Measurements from ENCODE around the gene SUFU.
"Not testable (repeated sequence)": the region's sequence is repeated elsewhere in the genome, so short reads cannot be mapped to it uniquely, and the experiment has no call there.

Gene SUFU

DNA sequence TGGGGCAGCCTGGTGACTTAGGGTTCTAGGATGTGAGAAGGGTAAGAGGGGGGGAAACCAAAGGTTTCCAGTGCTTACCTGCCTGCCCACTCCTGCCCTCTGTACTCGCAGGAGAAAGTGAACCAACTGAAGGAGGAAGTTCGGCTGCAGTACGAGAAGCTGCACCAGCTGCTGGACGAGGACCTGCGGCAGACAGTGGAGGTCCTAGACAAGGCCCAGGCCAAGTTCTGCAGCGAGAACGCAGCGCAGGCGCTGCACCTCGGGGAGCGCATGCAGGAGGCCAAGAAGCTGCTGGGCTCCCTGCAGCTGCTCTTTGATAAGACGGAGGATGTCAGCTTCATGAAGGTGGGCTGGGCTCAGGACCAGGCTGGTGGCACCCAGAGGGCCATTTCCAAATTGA is 151.2 kb downstream of the SUFU start:
- DNase-seq, result no peak

DNA sequence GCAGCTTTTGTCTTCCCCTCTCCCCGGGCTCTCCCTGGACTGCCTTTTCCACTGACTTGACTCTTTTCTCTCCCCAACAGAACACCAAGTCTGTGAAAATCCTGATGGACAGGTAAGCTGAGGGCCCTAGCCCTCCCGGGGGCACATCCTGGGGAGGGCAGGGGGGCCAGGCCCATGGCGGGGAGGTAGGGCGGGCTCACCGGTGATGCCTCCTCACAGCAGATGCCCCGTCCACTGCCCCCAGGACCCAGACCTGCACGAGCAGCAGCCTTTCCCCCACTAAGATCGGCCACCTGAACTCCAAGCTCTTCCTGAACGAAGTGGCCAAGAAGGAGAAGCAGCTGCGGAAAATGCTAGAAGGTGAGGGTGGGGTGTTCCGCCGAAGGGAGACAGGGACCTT is 152.3 kb downstream of the SUFU start:
- DNase-seq, result no peak

DNA sequence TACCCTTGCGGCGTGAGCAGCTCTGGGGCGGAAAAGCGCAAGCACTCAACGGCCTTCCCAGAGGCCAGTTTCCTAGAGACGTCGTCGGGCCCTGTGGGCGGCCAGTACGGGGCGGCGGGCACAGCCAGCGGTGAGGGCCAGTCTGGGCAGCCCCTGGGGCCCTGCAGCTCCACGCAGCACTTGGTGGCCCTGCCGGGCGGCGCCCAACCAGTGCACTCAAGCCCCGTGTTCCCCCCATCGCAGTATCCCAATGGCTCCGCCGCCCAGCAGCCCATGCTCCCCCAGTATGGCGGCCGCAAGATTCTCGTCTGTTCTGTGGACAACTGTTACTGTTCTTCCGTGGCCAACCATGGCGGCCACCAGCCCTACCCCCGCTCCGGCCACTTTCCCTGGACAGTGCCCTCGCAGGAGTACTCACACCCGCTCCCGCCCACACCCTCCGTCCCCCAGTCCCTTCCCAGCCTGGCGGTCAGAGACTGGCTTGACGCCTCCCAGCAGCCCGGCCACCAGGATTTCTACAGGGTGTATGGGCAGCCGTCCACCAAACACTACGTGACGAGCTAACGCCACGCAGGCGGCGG is 153.1 kb downstream of the SUFU start:
- no peak for DNase-seq

DNA sequence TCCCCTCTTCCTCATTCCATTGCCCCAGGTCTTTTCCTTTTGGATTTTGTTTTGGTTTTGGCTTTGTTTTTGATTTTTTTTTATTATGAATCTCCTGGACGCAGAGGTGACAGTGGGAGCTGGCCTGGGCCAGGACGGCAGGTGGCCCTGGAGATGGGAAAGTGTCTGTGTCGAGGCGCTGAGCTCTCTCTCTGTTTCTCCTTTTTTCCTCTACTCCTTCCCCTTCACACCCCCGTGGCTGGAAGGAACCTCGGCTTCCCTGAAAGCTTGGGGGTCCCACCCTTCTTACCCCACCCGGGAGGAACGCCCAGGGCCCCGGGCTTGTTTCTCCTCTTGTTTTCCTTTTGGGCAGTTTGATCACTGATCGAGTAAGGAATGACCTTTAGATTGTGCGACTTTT is 153.7 kb downstream of the SUFU start:
- DNase-seq, result no peak

DNA sequence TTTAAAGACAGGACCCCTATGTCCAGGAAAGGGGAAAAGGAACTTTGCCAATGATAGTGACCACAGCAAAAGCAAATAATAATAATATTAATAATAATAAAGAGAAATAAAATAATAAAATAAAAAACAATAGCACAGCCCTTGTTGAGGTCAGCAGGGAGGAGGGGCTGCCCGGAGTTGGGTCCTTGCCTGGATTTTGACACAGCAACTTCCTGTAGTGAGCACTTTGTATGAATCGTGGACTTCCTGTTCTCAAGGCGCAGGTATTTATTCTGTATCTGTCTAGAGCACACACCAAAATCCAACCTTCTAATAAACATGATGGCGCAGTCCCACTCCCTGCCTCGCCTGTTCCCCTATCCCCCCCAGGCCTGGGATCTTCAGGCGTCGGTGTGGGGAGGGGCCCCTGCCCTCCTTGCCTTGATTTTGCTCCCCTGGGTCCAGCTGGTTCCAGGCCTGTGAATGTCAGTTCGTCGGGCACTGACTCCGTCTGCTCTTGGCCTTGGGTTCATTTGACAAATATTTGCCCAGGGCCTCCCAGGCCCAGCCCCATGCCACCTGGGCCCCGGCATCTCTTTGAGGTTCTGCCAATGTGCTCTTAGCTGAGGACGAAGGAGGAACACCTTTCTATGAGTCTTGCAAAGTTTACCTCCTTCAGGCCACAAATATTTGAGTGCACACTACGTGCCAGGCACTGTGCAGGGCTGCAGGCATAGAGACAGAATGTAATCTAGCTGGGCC is 154.4 kb downstream of the SUFU start:
- no peak for DNase-seq

DNA sequence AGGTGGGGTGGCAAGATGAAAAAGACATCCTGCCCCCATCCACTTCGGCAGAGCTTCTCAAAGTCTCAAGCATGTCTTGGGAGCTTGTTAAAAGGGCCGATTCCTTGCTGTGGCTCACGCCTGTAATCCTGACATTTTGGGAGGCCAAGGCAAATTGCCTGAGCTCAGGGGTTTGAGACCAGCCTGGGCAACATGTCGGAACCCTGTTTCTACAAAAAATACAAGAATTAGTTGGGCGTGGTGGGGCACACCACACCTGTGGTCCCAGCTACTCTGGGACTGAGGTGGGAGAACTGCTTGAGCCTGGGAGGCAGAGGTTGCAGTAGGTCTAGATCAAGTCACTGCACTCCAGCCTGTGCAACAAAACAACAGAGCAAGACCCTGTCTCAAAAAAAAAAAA is 155.0 kb downstream of the SUFU start:
- DNase-seq, result no peak

DNA sequence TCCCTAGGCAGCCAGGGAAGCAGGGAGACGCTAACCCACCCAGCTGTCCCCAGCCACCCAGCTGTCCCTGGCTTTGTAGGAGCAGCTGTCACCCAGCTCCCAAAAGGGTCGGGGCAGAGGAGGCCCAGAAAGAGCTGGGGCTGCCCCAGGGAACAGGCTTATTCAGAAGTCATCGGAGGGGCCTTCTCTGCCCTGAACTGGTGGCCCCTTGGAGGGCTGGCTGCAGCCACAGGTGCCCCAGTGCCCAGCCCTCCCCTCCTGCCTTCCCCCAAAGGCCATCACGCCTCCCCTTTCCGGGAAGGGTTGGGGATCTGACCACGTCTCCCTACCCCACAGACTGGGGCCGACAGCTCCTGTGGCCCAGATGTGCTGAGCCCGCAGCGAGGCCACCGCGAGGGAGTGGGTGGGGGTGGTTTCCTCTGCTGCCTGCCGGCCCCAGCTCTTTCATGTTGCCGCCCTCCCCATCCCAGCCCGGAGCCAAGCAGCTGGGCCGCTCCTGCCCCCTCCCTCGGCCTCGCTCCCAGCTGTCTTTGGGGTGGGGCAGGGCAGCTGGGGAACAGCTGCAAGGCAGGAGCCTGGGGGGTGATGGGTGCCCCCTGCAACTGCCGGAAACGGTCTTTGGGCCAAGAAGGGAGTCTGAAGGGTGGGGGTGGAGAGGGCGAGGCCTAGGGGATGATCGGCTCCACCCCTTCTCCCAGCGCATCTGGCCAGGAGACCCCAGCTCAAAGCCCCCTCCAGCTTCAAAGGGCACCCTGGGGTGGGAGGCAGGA is 157.3 kb downstream of the SUFU start:
- peak; percentile 12 for DNase-seq

DNA sequence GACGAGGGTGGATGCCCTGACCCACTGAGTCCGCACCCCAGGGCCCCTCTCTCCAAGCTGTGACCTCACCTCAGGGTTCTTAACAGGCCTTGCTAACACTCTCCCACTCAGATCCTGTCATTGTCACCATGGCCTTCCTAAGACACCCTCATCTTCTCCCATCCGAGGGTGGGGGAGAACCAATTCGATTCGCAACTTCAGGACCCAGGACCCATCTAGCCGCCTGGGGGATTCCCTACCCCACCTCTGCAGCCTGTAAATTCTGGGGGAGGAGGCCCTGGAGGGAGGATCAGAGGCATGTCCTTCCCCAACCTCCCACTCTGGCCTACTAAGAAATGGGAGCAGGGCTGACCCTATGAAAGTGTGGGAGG is 157.9 kb downstream of the SUFU start:
- DNase-seq, result no peak

DNA sequence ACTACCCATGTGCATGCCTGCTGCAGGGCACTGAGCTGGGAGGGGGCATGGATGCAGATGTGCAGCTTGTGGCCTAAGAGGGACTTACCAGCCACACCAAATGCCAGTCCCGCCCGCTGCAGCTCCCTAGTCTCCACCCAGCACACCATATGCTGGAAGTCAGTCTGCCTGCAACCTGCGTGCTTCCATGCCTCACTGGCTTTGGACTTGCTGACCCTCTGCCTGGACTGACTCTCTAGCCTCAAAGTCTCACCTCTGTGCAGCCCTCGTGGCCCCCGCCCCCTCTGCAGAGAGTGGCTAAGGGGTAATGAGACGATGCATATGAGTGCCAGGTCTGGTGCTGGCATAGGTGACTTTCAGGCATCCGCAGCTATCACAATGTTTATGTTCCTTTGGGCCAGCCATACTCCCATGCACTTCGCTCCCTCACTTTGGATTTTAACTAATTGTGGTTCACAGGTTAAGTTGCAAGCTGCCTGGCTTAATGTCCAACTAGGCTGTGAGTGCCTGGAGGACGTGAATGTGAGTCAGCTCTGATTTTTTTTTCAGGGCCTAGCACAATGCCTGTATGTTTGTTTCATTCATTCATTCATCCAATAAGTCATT is 162.2 kb downstream of the SUFU start:
- DNase-seq, result no peak

DNA sequence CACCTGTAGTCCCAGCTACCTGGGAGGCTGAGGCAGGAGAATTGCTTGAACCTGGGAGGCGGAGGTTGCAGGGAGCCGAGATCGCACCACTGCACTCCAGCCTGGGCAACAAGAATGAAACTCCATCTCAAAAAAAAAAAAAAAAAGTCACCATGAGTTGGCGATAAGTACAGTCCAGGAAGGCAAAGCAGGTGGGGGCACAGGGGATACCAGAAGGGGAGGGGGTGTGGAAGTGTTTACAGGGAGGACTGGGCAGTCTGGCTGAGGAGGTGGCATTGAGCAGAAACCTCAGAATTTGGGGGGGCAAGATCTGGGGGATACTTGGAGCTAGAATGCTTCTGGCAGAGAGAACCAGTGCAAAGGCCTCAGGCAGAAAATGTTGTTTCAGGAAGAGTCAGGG is 163.6 kb downstream of the SUFU start:
- DNase-seq, result not testable (repeated sequence)

DNA sequence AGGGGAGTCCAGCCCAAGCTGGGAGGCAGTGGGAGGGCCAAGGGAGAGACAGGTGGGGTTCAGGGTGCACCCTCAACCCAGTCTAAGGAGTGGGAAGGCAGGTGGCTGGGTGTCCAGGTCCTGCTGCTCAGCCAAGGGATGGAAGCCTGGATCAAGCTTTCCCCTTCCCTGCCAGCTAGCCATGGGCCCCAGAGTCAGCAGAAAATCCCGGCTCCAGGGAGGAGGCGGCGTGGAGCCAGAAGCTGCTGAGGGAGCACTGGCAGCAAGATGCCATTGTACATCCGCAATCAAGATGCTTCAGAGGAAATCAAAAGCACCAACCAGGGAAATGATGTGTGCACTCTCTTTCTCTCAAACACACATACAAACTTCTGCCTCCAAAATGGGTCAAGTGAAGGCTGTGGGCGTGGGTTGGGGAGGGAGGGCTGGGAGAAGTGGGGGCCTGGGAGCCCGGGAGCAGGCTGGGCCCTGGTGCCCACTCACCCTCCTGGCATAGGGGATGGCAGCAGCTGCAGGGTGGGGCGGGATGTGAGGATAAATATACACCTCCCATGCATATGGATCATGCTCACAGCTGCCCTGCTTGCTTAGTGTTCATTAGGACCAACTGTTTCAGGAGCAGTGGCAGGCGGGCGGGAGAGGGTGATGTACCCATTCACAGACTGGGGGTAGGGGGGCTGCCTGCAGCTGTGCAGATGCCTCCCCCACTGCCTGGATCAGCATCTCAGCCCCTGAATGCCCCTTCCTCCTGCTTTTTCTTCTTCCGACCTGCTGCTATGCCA is 164.7 kb downstream of the SUFU start:
- no peak for DNase-seq

DNA sequence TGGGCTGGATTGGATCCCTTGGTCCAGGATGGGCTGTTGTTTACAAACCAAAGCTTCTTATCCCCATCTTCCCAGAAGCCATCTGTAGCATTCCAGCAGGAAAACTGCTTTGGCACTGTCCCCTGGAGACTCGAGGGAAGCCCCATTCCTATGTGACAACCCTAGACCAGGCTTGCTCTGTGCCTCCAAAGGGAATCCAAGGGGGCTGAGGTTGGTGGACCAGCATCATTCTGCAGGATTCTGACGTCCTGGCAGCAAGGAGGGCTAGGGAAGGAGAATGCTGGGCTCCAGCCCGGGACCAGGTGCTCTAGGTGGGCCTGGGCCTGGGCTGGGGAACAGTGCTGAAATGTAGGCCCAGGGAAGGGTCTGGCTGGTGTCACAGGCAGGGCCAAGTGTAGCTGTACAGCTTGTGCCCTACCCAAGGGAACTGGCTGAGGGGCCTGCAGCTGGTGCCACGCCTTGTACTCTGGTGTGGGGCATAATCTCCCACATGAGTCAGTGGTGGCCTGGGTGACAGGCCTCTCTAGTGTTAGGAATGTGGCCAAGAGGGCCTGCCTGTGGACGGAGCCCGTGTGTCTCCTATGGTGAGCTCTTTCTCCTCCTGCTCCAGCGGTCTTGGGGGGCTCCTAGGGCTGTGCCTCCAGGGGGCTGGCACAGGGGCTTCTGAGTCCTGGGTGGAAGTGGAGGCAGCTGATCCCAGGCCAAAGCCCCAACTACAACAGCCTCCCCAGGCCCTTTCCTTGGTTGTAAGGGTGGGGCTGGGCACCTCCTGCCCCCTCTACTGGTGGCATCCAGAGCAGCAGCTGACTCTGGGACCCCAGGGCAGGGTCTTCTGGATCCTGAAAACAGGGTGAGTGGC is 165.7 kb downstream of the SUFU start:
- no peak for DNase-seq

DNA sequence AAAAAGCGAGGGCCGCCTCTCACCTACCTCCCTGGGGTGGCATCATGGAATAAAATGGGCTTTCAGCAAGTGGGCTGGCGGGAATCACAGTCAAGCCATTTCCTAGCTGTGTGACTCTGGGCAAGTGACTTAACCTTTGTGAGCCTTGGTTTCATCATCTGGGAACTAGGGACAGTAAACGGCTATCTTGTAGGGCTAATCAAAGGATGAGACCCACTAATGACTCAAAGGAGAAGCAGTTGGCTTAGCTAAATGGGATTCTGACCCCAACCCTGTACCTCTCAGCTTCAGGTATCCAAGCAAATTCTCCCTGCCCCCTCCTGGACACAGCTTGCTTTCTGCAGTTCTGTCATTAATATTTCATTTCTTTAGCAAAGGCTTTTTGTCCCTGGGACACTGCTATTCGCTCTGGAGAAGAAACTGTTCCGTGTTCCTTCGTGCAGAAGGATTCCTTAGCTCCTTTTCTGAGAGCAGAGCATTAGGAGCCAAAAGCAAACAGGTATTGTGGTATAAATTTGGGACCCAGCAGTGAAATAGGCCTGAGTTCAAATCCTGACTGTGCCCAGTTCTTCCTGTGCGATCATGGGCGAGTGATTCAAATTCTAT is 166.4 kb downstream of the SUFU start:
- DNase-seq, result no peak

DNA sequence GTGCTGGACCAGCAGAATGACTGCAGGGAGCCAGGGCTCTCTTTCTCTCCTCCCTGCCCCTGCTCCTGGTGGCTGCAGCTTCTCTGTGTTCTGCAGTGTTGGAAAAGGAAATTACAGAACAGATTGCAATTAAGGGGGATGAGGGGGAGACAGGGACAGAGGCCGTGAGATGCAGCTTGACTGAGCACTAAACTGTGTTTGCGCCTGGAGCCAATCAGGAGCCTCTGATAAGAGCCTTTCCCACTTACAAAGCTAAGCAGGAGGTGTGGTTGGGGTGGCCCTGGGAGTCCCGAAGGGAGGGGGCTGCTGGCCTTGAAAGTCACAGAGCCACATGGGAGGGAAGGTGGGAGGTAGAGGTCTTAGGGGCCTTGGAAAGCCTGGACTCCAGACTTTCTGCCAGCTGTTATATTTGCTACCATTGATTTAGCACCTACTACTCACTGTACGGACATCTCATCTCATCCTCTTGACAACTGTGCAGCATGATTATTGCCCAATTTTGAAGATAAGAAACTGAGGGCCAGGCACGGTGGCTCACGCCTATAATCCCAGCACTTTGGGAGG is 167.2 kb downstream of the SUFU start:
- DNase-seq, result no peak

DNA sequence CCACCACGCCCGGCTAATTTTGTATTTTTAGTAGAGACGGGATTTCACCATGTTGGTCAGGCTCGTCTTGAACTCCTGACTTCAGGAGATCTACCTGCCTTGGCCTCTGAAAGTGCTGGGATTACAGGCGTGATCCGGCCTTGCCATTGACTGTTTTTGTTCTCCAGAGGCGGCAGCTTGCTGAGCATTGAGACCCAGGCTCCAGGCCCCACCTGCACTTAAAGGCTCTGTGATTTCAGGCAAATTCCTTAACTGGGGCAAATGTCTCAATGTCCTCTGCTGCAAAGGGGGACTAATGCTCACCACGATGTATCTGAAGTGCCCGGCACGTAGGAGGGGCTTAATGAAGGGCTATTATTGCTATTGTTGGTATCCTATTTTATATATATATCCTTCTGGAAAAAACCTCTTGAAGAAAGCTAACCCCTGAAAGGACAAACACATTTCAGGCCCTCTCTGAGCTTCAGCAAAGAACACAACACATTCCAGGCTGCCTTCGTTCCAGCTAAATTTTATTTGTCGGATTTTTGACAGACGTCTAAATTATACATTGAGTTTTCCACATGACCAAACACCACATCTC is 169.6 kb downstream of the SUFU start:
- DNase-seq, result no peak

DNA sequence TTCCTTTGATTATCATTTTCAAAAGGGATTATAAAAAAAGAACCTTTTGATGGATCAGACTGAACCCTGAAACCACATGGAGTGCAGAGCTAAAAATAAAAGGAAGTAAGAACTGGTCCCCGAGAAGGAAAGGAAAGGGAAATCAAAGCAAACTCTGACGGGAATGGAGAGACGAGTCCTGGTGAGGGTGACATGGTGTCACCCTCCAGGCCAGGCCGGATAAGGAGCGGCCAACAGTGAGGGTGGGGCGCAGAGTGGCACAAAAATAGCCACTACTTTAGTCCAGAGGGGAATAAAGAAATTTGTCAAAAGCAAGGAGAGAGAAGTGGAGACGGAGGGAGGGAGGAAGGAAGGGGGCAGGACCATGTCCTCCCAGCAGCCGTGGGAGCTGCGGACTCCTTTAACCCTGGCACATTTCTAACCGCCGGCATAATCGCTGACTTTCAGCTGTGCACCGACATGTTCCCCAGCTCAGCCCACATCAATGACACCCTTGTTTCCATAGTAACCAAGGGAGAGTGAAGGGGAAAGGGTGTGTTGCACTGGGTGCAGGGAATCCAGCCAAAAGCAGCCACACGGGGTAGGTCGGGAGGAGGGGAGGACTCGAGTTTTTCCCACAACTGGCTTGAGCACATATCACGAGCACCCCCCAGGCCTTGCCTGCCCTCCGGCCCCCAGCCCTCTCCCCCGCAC is 170.2 kb downstream of the SUFU start:
- no peak for DNase-seq

DNA sequence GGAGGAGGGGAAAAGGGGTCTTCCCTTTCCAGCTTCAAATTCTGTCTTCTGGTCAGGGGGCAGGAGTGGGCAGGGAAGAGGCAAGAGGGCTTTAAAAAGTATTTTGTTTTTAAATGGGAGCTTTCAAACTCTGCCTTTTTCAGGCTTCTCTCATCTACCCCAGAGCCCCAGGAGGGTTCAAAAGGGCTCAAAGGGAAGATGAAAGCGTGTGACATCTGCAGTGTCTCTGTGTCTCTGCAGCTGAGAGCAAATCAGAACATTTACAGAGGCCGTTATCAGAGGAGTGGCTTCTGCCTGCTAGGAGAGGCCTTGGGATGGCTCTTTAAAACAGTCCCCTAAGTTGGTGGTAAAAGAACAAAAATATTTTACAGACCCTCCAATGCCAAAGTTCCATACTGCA is 170.8 kb downstream of the SUFU start:
- DNase-seq, result no peak

DNA sequence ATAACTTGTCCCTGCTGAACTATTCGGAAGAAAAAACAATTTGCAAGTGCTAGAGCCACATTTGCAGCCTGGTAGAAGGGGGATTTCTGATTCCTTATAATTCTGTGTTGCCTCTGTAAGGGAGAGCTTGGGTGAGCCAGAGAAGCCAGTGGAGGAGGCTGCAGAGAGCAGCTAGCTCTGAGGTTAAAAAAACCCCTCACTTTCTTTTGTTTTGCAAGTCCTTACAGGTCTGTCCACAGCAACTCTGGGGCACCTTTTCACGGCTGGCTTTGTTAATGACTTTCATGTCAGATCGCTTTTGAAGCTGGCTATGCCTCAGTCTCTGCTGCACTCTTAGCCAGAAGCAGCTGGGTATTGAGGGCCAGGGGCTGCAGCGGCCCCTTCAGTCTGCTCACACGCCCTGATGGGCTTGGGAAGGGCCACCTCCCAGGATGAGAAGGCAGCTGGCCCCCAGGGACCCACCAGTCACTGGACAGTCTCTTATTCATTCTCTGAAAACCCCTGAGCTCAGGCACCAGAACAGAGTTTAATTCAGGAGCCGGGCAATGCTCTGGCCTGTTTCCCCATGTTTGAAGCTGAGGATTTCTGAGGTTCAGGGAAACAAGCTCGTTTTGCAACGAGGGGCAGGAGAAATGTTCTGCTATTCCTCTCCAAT is 171.4 kb downstream of the SUFU start:
- DNase-seq, result no peak

DNA sequence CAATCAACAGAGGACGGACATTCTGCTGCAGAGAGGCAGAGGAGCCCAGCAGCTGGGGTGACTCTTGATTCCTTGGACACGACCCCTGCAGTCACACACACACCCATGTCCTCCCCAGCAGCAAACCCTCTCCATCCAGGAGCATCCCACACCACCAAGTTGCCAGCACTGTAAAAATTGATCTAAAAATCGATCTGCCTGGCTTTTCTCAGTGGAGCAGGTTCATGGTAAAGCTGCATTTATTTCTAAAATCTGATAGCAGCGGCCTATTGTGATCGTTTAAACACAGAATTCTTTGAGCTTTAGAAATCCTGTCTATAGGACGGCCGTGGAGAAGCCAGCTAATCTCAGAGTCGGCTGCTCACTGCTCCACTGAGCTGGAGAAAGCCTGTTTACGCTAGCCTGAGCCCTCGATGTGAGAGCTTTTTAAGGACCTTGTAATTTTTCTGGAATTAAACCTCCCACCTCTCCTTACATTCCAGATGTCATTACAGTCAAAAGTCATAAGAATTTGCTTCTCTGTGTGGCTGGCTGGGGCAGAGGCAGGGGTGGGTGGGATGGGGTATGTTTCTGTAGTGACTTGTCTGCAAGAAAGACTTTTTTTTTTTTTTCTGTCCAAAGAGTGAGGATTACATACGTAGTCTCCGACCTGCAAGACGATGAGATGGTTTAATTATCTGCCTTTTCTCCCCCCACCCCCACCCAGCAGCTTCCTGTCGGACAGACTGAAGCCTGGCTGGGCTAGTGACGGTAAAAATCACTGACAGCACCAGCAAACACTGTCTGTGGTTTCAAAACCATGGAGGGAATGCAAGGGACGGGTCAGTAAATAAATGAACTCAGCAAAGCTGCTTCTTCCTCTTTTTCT is 172.1 kb downstream of the SUFU start:
- DNase-seq, result no peak
